GM12892 (cell line): ENCODE data around the gene COL20A1.

ENCODE experiments used
- POLR2A ChIP-seq: IDR thresholded peaks from 2 replicates; pipeline ENCODE4 v1.6.1; 2011; ENCODE audit warnings: low read depth, low read length, control low read depth
- POLR2AphosphoS5 ChIP-seq: IDR thresholded peaks from 2 replicates; pipeline ENCODE4 v1.6.1; 2011; ENCODE audit warnings: low read depth, low read length, control low read depth
- TAF1 ChIP-seq: IDR thresholded peaks from 2 replicates; pipeline ENCODE4 v1.6.1; 2011; ENCODE audit warnings: low read depth, mild to moderate bottlenecking, control low read depth, low read length, borderline replicate concordance

DNA sequence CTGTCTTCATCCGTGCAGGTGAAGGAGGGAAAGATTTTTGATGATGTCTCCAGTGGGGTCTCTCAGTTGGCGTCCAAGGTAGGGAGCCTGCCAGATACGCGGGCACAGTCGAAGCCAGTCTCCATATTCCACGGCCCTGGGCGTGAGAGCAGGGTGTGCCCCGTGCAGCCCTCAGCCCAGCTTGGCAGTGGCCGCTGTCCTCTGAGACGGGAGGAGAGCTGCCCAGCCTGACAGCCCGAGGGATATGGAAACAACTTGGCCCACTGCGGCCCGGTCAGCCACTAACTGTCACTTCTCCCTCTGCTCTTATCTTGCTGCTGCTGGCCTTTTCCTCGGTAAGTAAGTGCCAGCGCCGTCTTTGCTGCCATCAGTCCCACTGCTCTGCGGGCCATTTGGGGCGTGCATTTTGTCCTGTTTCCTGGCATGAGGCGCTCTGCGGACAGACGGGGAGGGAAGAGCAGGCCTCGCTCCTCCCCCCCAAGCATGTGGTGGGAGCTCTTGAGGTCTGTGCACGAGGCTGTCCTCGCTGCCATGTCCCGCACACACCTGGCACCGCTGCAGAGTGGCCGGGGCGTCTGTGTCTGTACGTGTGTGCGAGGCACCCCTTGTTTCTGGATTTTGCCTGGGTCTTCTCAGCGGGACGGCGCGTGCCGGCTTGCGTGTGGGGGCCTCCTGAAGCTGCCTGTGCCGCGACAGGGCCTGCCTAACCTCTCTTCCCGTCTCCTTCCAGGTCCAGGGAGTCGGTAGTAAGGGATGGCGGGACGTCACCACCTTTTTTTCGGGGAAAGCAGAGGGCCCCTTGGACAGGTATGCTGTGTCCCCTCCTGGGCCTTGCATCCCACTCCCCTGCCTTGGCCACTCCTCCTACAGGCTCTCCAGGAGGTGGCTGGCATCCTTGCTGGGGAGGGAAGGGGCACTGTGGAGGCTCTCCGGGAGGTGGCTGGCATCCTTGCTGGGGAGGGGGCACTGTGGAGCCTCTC lies 7.1 kb upstream of the COL20A1 start:
- TF ChIP-seq TAF1 (no peak), POLR2A (no peak), POLR2AphosphoS5 (no peak)
